ENCODE data around the gene KCNN2. TPM values are rescaled to one million over a fixed set of nuclear protein-coding genes. Genes with fewer than 3 reads are reported as not detected.

The KCNN2 gene
- 10 to 100 TPM; 16.8 to 17.0 TPM for total RNA-seq
- long read RNA-seq, transcript KCNN2-201 (8 exons, 2,512 nt): major isoform, 27 of 43 reads
- long read RNA-seq, partial matches to known transcripts: 2 of 43 reads
- long read RNA-seq, other reads (novel, unspliced or antisense): 10 of 43 reads

GRCh38 chr5:114361724-114362196 is at the start of gene KCNN2:
Gene KCNN2, plus strand, starts transcription at chr5:114362070. Its CDS starts 70 bp downstream, at chr5:114362140.
- peak; percentile 94 to 96 for ATAC-seq
- intact Hi-C loops (cut with DNase I): loop anchor here (2.0 to 10.0 kb wide), 2 partner anchors 83 to 89 kb away; no protein-coding TSS in a partner anchor
- peak; percentile 81 for DNase-seq

GRCh38 chr5:114312658-114313057 is 49.2 kb upstream of the KCNN2 start:
- no peak for DNase-seq
- intact Hi-C loops (cut with DNase I): no loop called here
- ATAC-seq: no peak

GRCh38 chr5:114314061-114314460 is 47.8 kb upstream of the KCNN2 start:
- ATAC-seq (no peak), DNase-seq (no peak)
- intact Hi-C loops (cut with DNase I): no loop called here

GRCh38 chr5:114316167-114316566 is 45.7 kb upstream of the KCNN2 start:
- no peak for ATAC-seq
- intact Hi-C loops (cut with DNase I): no loop called here

GRCh38 chr5:114317751-114318150 is 44.1 kb upstream of the KCNN2 start:
- ATAC-seq: peak in 1 of 2 donors; percentile 23
- DNase-seq: no peak
- intact Hi-C loops (cut with DNase I): no loop called here

More at GRCh38 chr5:114316167-114316566, 45.7 kb upstream of the KCNN2 start:
- DNase-seq: no peak

GRCh38 chr5:114319236-114319635 is 42.6 kb upstream of the KCNN2 start:
- DNase-seq: no peak
- intact Hi-C loops (cut with DNase I): no loop called here

GRCh38 chr5:114319821-114320220 is 42.0 kb upstream of the KCNN2 start:
- intact Hi-C loops (cut with DNase I): no loop called here
- DNase-seq (no peak), ATAC-seq (no peak)

More at GRCh38 chr5:114319236-114319635, 42.6 kb upstream of the KCNN2 start:
- no peak for ATAC-seq

GRCh38 chr5:114324282-114324681 is 37.6 kb upstream of the KCNN2 start:
- intact Hi-C loops (cut with DNase I): no loop called here
- ATAC-seq: no peak

GRCh38 chr5:114325541-114325940 is 36.3 kb upstream of the KCNN2 start:
- DNase-seq: no peak
- intact Hi-C loops (cut with DNase I): no loop called here
- ATAC-seq: peak in 1 of 2 donors; percentile 51

More at GRCh38 chr5:114324282-114324681, 37.6 kb upstream of the KCNN2 start:
- DNase-seq: no peak

- no peak for ATAC-seq
- intact Hi-C loops (cut with DNase I): no loop called here
- DNase-seq: no peak
Measured at GRCh38 chr5:114327474-114327873, 34.4 kb upstream of the KCNN2 start.

GRCh38 chr5:114327987-114328386 is 33.9 kb upstream of the KCNN2 start:
- ATAC-seq: no peak
- DNase-seq: no peak
- intact Hi-C loops (cut with DNase I): no loop called here

GRCh38 chr5:114330916-114331531 is 30.8 kb upstream of the KCNN2 start:
- DNase-seq (no peak), ATAC-seq (no peak)
- intact Hi-C loops (cut with DNase I): no loop called here

GRCh38 chr5:114332493-114332892 is 29.4 kb upstream of the KCNN2 start:
- ATAC-seq (no peak), DNase-seq (no peak)
- intact Hi-C loops (cut with DNase I): no loop called here

- intact Hi-C loops (cut with DNase I): no loop called here
- ATAC-seq (no peak), DNase-seq (no peak)
Measured at GRCh38 chr5:114332925-114333324, 28.9 kb upstream of the KCNN2 start.

- intact Hi-C loops (cut with DNase I): no loop called here
- no peak for DNase-seq
- no peak for ATAC-seq
Measured at GRCh38 chr5:114335391-114335790, 26.5 kb upstream of the KCNN2 start.

- DNase-seq (no peak), ATAC-seq (no peak)
- intact Hi-C loops (cut with DNase I): no loop called here
Measured at GRCh38 chr5:114339108-114339507, 22.8 kb upstream of the KCNN2 start.

GRCh38 chr5:114346181-114346580 is 15.7 kb upstream of the KCNN2 start:
- no peak for ATAC-seq
- DNase-seq: no peak
- intact Hi-C loops (cut with DNase I): no loop called here

GRCh38 chr5:114355086-114355830 is 6.6 kb upstream of the KCNN2 start:
- ATAC-seq (no peak), DNase-seq (no peak)
- intact Hi-C loops (cut with DNase I): no loop called here

GRCh38 chr5:114358329-114358728 is 3.5 kb upstream of the KCNN2 start:
- no peak for DNase-seq
- intact Hi-C loops (cut with DNase I): no loop called here
- no peak for ATAC-seq

- intact Hi-C loops (cut with DNase I): loop anchor here (2.0 to 10.0 kb wide), 2 partner anchors 84 to 90 kb away; no protein-coding TSS in a partner anchor
- DNase-seq (no peak), ATAC-seq (no peak)
Measured at GRCh38 chr5:114360357-114360756, 1.5 kb upstream of the KCNN2 start.

All from left cardiac atrium (tissue), 4 donors.